ENCODE results near the gene LENG9.

Gene LENG9

GRCh38 chr19:54470991-54471782 is 7.6 kb upstream of the LENG9 start:
- peak overlapping the region; percentile 65; the same call in 1 of the 2 replicates for H3K27ac ChIP-seq
- TF ChIP-seq CTCF (conservative IDR thresholded peaks at IDR 0.05) = no peak

GRCh38 chr19:54470276-54470887 is 6.8 kb upstream of the LENG9 start:
- no peak for TF ChIP-seq CTCF (conservative IDR thresholded peaks at IDR 0.05)
- no peak overlapping the region; the same call in 1 of the 2 replicates for H3K27ac ChIP-seq

DNA sequence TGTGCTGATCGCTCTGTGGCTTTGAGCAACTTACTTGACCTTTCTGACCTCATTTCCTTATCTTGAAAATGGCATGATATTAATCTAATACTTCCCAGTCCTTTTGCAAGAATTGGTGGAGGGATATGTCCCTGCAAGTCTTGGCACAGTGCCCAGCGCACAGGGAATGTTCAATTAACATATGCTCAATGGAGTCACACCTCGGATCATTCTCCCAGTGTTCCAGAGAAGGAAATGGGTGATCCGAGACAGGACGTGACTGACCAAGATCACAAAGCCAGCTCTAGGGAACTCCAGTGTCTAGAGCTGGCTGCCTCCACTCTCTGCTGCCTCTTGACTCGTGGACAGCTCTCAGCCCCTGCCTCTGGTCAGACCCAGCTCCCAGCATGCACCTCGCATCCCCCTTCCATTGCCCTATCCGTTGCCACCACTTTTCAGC is 5.9 kb upstream of the LENG9 start:
- peak overlapping the region; percentile 87; the same call in 1 of the 2 replicates for H3K27ac ChIP-seq
- no peak for TF ChIP-seq CTCF (conservative IDR thresholded peaks at IDR 0.05)

- H3K27ac ChIP-seq = peak overlapping the region; percentile 87
These were observed 2.5 kb upstream of the LENG9 start for GRCh38 chr19:54466110-54466480.

GRCh38 chr19:54465426-54466109 is 2.0 kb upstream of the LENG9 start:
- TF ChIP-seq CTCF (conservative IDR thresholded peaks at IDR 0.05) = no peak
- peak overlapping the region; percentile 96 for H3K27ac ChIP-seq

GRCh38 chr19:54464630-54465425 is 1.2 kb upstream of the LENG9 start:
- no peak; the same call in 1 of the 2 replicates for TF ChIP-seq CTCF (conservative IDR thresholded peaks at IDR 0.05)
- H3K27ac ChIP-seq = peak overlapping the region; percentile 96

- H3K27ac ChIP-seq = peak overlapping the region; percentile 96
- no peak for TF ChIP-seq CTCF (conservative IDR thresholded peaks at IDR 0.05)
These were observed 559 bp upstream of the LENG9 start for GRCh38 chr19:54464044-54464629.

Measured in VCaP (cell line).